ENCODE results near the gene PPP1R3D. TPM values are rescaled to one million over a fixed set of nuclear protein-coding genes. Genes with fewer than 3 reads are reported as not detected.

The PPP1R3D gene
- total RNA-seq, 1 donor from 2014 or later: 7.1 TPM

DNA sequence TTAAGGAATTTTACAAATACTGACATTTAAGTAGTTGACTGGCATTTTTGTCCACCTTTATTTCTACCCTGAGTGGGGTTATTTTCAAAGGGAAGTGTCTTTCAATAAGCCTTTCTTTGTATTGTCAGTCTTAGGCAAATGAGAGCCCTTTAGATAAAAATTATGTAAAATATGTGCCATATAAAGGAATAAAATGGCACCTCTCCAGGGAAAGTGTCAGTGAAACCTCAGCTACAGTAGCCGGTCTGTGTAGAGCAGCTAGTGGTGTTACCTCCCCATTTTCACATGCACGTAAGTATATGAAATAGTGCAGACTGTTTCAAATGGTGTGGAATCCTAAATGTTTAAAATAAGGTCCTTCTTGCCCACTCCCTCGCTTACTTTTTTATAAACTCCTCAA lies 5.1 kb upstream of the PPP1R3D start:
- ATAC-seq (ENCODE audit: low read depth): no peak

DNA sequence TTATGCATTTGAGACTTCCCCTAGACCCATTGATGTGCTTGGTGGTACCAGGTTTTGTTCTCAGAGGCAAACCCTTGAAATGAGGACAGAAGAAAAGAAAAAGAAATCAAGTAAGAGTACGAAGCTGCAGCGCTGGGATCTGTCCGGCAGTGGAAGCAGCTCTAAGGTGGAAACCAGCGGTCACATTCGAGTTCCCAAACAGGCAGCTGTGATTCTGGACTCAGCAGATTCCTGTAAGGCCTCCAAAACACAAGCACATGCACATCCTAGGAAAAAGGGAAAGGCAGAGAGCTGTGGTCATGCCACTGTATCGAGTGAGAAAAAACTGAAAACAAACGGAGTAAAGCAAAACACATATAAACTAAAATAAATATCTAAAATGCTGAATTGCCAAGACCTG lies 4.6 kb upstream of the PPP1R3D start:
- POLR2A ChIA-PET: no interaction called here
- Mint-ChIP-seq H3K4me1 (peaks cover 28% of the 10 kb centered on the region), H3K4me3 (no peak overlapping the region), H3K27me3 (no peaks in the 10 kb centered on the region), H3K27ac (no peak overlapping the region), H3K9me3 (no peaks in the 10 kb centered on the region), H3K36me3 (ENCODE audit: low read depth) (peaks cover 40% of the 10 kb centered on the region)
- TF ChIP-seq, protein P1, sequence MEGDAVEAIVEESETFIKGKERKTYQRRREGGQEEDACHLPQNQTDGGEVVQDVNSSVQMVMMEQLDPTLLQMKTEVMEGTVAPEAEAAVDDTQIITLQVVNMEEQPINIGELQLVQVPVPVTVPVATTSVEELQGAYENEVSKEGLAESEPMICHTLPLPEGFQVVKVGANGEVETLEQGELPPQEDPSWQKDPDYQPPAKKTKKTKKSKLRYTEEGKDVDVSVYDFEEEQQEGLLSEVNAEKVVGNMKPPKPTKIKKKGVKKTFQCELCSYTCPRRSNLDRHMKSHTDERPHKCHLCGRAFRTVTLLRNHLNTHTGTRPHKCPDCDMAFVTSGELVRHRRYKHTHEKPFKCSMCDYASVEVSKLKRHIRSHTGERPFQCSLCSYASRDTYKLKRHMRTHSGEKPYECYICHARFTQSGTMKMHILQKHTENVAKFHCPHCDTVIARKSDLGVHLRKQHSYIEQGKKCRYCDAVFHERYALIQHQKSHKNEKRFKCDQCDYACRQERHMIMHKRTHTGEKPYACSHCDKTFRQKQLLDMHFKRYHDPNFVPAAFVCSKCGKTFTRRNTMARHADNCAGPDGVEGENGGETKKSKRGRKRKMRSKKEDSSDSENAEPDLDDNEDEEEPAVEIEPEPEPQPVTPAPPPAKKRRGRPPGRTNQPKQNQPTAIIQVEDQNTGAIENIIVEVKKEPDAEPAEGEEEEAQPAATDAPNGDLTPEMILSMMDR (IDR thresholded peaks at IDR 0.05): no peak
- CTCF ChIA-PET: interaction anchor here (2.1 kb wide), 1 partner anchor 10 kb away, joined by 10 read pairs; the partner anchor contains the start of gene SYCP2
- DNase-seq (no peak), ATAC-seq (ENCODE audit: low read depth) (no peak)
- intact Hi-C loops (cut with micrococcal nuclease): loop anchor here (5.0 kb wide), 3 partner anchors 113 to 1943 kb away; partner anchors contain the start of gene STX16

More for the DNA sequence above, 5.1 kb upstream of the PPP1R3D start:
- CTCF ChIA-PET: interaction anchor here (2.1 kb wide), 1 partner anchor 10 kb away, joined by 10 read pairs; the partner anchor contains the start of gene SYCP2
- peaks cover 40% of the 10 kb centered on the region for H3K36me3 Mint-ChIP-seq (ENCODE audit: low read depth)
- TF ChIP-seq, protein P1 (IDR thresholded peaks at IDR 0.05): no peak
- H3K4me3 Mint-ChIP-seq: no peak overlapping the region
- DNase-seq: no peak
- intact Hi-C loops (cut with micrococcal nuclease): loop anchor here (5.0 kb wide), 2 partner anchors 112 to 1942 kb away; no protein-coding TSS in a partner anchor
- no peak overlapping the region for H3K27ac Mint-ChIP-seq
- no peaks in the 10 kb centered on the region for H3K27me3 Mint-ChIP-seq
- H3K9me3 Mint-ChIP-seq: no peaks in the 10 kb centered on the region
- POLR2A ChIA-PET: no interaction called here
- H3K4me1 Mint-ChIP-seq: peaks cover 25% of the 10 kb centered on the region

DNA sequence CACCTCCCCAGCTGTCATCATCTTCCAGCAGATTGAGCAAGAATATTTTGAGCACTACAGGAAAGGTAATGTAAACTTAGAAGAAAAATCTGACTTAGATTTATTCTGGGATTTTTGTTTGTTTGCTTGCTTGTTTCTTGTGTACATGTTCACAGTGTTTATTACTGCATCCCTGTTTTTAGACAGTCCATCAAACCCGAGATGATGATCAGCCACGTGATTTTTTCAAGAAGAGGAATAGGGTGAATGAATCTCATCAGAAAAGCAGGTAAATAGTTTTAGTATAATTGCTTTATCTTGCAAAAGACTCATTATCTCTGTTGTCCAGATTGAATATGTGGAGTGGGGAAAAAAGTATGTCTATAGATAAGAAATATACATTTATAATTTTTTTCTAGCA lies 2.1 kb upstream of the PPP1R3D start:
- DNase-seq (no peak), ATAC-seq (ENCODE audit: low read depth) (no peak)
- no peak overlapping the region for H3K4me3 Mint-ChIP-seq
- CTCF ChIA-PET: interaction anchor here (2.0 kb wide), 1 partner anchor 8 kb away, joined by 7 read pairs; no protein-coding TSS in a partner anchor
- no peak overlapping the region for H3K27ac Mint-ChIP-seq
- intact Hi-C loops (cut with micrococcal nuclease): loop anchor here (5.0 kb wide), 1 partner anchor 1290 kb away; the partner anchor contains the start of gene STX16
- no peaks in the 10 kb centered on the region for H3K9me3 Mint-ChIP-seq
- POLR2A ChIA-PET: no interaction called here
- H3K27me3 Mint-ChIP-seq: no peaks in the 10 kb centered on the region
- TF ChIP-seq, protein P1 (IDR thresholded peaks at IDR 0.05): no peak
- H3K4me1 Mint-ChIP-seq: peaks cover 31% of the 10 kb centered on the region
- peaks cover 40% of the 10 kb centered on the region for H3K36me3 Mint-ChIP-seq (ENCODE audit: low read depth)

DNA sequence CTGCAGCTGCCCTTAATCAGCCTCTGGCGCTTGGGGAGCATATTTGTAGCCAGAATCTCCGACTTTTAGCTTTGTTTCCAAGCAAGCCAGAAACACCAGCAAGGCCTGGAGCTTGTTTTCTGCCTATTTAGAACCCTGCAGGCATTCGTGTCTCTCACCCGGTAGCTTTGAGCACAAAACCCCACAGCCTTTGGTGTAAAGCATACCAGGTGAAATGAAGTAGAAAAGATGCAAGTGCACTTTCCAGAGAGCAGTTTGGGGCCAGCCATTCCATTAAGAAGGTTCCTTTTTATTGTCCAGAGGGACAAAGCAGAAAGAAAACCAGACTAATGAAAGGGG lies 820 bp upstream of the PPP1R3D start:
- TF ChIP-seq, protein P1 (IDR thresholded peaks at IDR 0.05): no peak
- H3K27ac Mint-ChIP-seq: peak overlapping the region; percentile 95
- no peak for ATAC-seq (ENCODE audit: low read depth)
- H3K4me3 Mint-ChIP-seq: peak overlapping the region; percentile 97
- ChIA-PET POLR2A (interaction anchor here (2.3 kb wide), 1 partner anchor 8 kb away, joined by 7 read pairs; no protein-coding TSS in a partner anchor), CTCF (interaction anchor here (0.9 to 2.0 kb wide), 4 partner anchors 10 to 321 kb away, joined by 3 to 7 read pairs (median 3); no protein-coding TSS in a partner anchor)
- H3K27me3 Mint-ChIP-seq: no peaks in the 10 kb centered on the region
- DNase-seq: no peak
- peaks cover 42% of the 10 kb centered on the region for H3K36me3 Mint-ChIP-seq (ENCODE audit: low read depth)
- intact Hi-C loops (cut with micrococcal nuclease): loop anchor here (1.0 to 5.0 kb wide), 2 partner anchors 8 to 1289 kb away; partner anchors contain the start of gene STX16
- peaks cover 37% of the 10 kb centered on the region for H3K4me1 Mint-ChIP-seq
- H3K9me3 Mint-ChIP-seq: no peaks in the 10 kb centered on the region

DNA sequence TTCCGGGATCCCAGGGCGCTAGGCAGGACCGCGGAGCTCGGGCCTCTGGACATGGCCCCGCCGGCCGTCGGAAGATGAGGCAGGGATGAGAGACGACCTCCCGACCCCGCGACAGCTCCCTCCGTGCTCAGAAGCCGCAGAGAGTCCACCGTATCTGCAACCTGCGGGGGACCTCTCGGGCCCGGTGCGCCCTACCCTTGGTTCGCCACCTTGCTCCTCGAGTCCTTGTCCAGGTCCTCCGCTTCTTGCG lies 301 bp downstream of the PPP1R3D start:
- Mint-ChIP-seq H3K9me3 (no peaks in the 10 kb centered on the region), H3K27me3 (no peaks in the 10 kb centered on the region), H3K4me3 (peak overlapping the region; percentile 97), H3K4me1 (peaks cover 37% of the 10 kb centered on the region), H3K27ac (peak overlapping the region; percentile 73), H3K36me3 (ENCODE audit: low read depth) (peaks cover 32% of the 10 kb centered on the region)
- ChIA-PET POLR2A (interaction anchor here (0.9 to 2.3 kb wide), 4 partner anchors 9 to 118 kb away, joined by 3 to 8 read pairs (median 6); no protein-coding TSS in a partner anchor), CTCF (interaction anchor here (0.7 to 1.5 kb wide), 4 partner anchors 9 to 322 kb away, joined by 3 to 4 read pairs (median 3); no protein-coding TSS in a partner anchor)
- TF ChIP-seq, protein P1 (IDR thresholded peaks at IDR 0.05): no peak
- DNase-seq (no peak), ATAC-seq (ENCODE audit: low read depth) (peak; percentile 9)
- intact Hi-C loops (cut with micrococcal nuclease): loop anchor here (1.0 to 5.0 kb wide), 2 partner anchors 9 to 1288 kb away; partner anchors contain the start of gene STX16
